Fibroblast of skin of scalp (primary cell): ENCODE data around the gene KIAA1614.
"Not testable (repeated sequence)": the region's sequence is repeated elsewhere in the genome, so short reads cannot be mapped to it uniquely, and the experiment has no call there.

Experiments used
- DNase-seq: peaks from one replicate; pipeline ENCODE4 v3.0.0-alpha.2; 2013

Gene KIAA1614

GRCh38 chr1:180966312-180966711 is 53.6 kb downstream of the KIAA1614 start:
- DNase-seq, result no peak

- DNase-seq, result no peak
These were observed 54.2 kb downstream of the KIAA1614 start for GRCh38 chr1:180966744-180967536.

GRCh38 chr1:180967558-180967957 is 54.9 kb downstream of the KIAA1614 start:
- DNase-seq, result no peak

- not testable (repeated sequence) for DNase-seq
These were observed 56.1 kb downstream of the KIAA1614 start for GRCh38 chr1:180968834-180969233.

- no peak for DNase-seq
These were observed 56.7 kb downstream of the KIAA1614 start for GRCh38 chr1:180969434-180969833.

GRCh38 chr1:180970333-180971079 is 57.8 kb downstream of the KIAA1614 start:
- no peak for DNase-seq

- no peak for DNase-seq
These were observed 58.7 kb downstream of the KIAA1614 start for GRCh38 chr1:180971273-180971997.

- no peak for DNase-seq
These were observed 60.7 kb downstream of the KIAA1614 start for GRCh38 chr1:180973369-180973768.

- DNase-seq, result no peak
These were observed 61.5 kb downstream of the KIAA1614 start for GRCh38 chr1:180974236-180974635.

- no peak for DNase-seq
These were observed 62.9 kb downstream of the KIAA1614 start for GRCh38 chr1:180975551-180975950.

- no peak for DNase-seq
These were observed 63.5 kb downstream of the KIAA1614 start for GRCh38 chr1:180976191-180976590.

GRCh38 chr1:180976732-180977357 is 64.1 kb downstream of the KIAA1614 start:
- no peak for DNase-seq

- peak; percentile 18 for DNase-seq
These were observed 69.1 kb downstream of the KIAA1614 start for GRCh38 chr1:180981596-180982387.

GRCh38 chr1:180982422-180982821 is 69.7 kb downstream of the KIAA1614 start:
- DNase-seq, result no peak

- no peak for DNase-seq
These were observed 75.6 kb downstream of the KIAA1614 start for GRCh38 chr1:180988253-180988752.

- DNase-seq, result no peak
These were observed 81.6 kb downstream of the KIAA1614 start for GRCh38 chr1:180994262-180994661.

- DNase-seq, result peak; percentile 52
These were observed 85.3 kb downstream of the KIAA1614 start for GRCh38 chr1:180997843-180998504.
